SK-N-SH (cell line): ENCODE data around the gene UBTD2. TPM values are rescaled to one million over a fixed set of nuclear protein-coding genes. Genes with fewer than 3 reads are reported as not detected.

Source experiments
- CTCF ChIA-PET: fragments of 300-600, 350-600 bp; formaldehyde crosslinking; extraction: SDS; loops from one replicate; lab custom pipeline; 2021; lab: Yijun Ruan, JAX
- POLR2A ChIA-PET: fragments of 350-600 bp; sonication (Branson Sonifier 250); formaldehyde crosslinking; extraction: SDS; loops from one replicate; lab custom pipeline; 2020; ENCODE audit warnings: antibody characterized with exemption, inconsistent platforms; lab: Yijun Ruan, JAX
- DNase-seq: peaks from one replicate; pipeline ENCODE4 v3.0.0; 2012
- H2AFZ ChIP-seq: fragments of 200-600 bp; sonication (generic); 2 replicates; pipeline ENCODE4 v1.8.1; 2016; ENCODE audit warnings: antibody characterized with exemption, mild to moderate bottlenecking, low read depth
- H3F3A ChIP-seq: fragments of 200-600 bp; sonication (generic); replicated peaks from 2 replicates; pipeline ENCODE3; 2016; ENCODE audit warnings: antibody characterized with exemption, mild to moderate bottlenecking; ENCODE audit not compliant: insufficient read depth
- H3K27ac ChIP-seq, 2 experiments: fragments of 200-500 bp in 1 of 2; fragments of 200-600 bp in 1 of 2; sonication (Bioruptor generic) in 1 of 2; sonication (generic), shearing (Covaris generic) in 1 of 2; 2 replicates each; pipeline versions ENCODE4 v1.5.1 to v1.6.1; 2014 to 2016; ENCODE audit warnings: low read depth in 2 of 2, inconsistent platforms in 1 of 2, low read length in 1 of 2, mild to moderate bottlenecking in 1 of 2, mixed read lengths in 1 of 2
- H3K27me3 ChIP-seq: fragments of 200-600 bp; sonication (generic), shearing (Covaris generic); 2 replicates; pipeline ENCODE4 v1.6.1; 2016; ENCODE audit warnings: mixed run types; ENCODE audit not compliant: insufficient read depth
- H3K36me3 ChIP-seq, 2 experiments: fragments of 200-500 bp in 1 of 2; fragments of 200-600 bp in 1 of 2; sonication (Bioruptor generic) in 1 of 2; sonication (generic) in 1 of 2; replicated peaks in 1 of 2; 2 replicates each; pipeline versions ENCODE3 to v1.5.1; 2014 to 2016; ENCODE audit warnings: low read length in 1 of 2, mild to moderate bottlenecking in 1 of 2; ENCODE audit not compliant: insufficient read depth in 2 of 2, control insufficient read depth in 1 of 2
- H3K4me1 ChIP-seq, 2 experiments: fragments of 200-500 bp in 1 of 2; fragments of 200-600 bp in 1 of 2; sonication (Bioruptor generic) in 1 of 2; sonication (generic), shearing (Covaris generic) in 1 of 2; 2 replicates each; pipeline versions ENCODE4 v1.5.1 to v1.6.1; 2014 to 2016; ENCODE audit warnings: low read depth in 1 of 2, low read length in 1 of 2, mixed run types in 1 of 2; ENCODE audit not compliant: insufficient read depth in 2 of 2, control insufficient read depth in 1 of 2
- H3K4me2 ChIP-seq: fragments of 200-600 bp; sonication (generic), shearing (Covaris generic); 2 replicates; pipeline ENCODE4 v1.6.1; 2017; ENCODE audit warnings: mixed run types
- H3K4me3 ChIP-seq, 2 experiments: fragments of 200-500 bp in 1 of 2; fragments of 200-600 bp in 1 of 2; sonication (Bioruptor generic) in 1 of 2; sonication (generic), shearing (Covaris generic) in 1 of 2; 2 replicates each; pipeline versions ENCODE4 v1.5.1 to v1.8.1; 2014 to 2016; ENCODE audit warnings: low read depth in 2 of 2, inconsistent platforms in 1 of 2, low read length in 1 of 2, mild to moderate bottlenecking in 1 of 2, mixed read lengths in 1 of 2, moderate library complexity in 1 of 2
- H3K79me2 ChIP-seq: fragments of 200-600 bp; sonication (generic); 2 replicates; pipeline ENCODE4 v1.8.1; 2017; ENCODE audit warnings: mild to moderate bottlenecking; ENCODE audit not compliant: insufficient read depth
- H3K9ac ChIP-seq: fragments of 200-600 bp; sonication (generic); 2 replicates; pipeline ENCODE4 v1.6.1; 2017; ENCODE audit warnings: mixed run types
- H3K9me2 ChIP-seq: fragments of 200-600 bp; sonication (generic); 2 replicates; pipeline ENCODE4 v1.6.1; 2017; ENCODE audit warnings: mixed run types
- H3K9me3 ChIP-seq: fragments of 200-600 bp; sonication (generic); 2 replicates; pipeline ENCODE4 v1.6.1; 2017; ENCODE audit warnings: mixed run types, mild to moderate bottlenecking, moderate library complexity
- H4K20me1 ChIP-seq: fragments of 200-600 bp; sonication (generic); 2 replicates; pipeline ENCODE4 v1.6.1; 2017; ENCODE audit warnings: mild to moderate bottlenecking, mixed run types; ENCODE audit not compliant: insufficient read depth
- CHD2 ChIP-seq: fragments of 150-350 bp; IDR thresholded peaks from 2 replicates; pipeline ENCODE4 v1.6.1; 2018; ENCODE audit warnings: low read length; ENCODE audit not compliant: partially characterized antibody
- EP300 ChIP-seq, 2 experiments: IDR thresholded peaks; 2 replicates each; pipeline versions ENCODE4 v1.4.0 to v1.6.1; 2012; ENCODE audit warnings: borderline replicate concordance in 1 of 2, low read depth in 1 of 2, low read length in 1 of 2
- FOXM1 ChIP-seq: IDR thresholded peaks from 2 replicates; pipeline ENCODE4 v1.4.0; 2012; ENCODE audit warnings: low read depth, mild to moderate bottlenecking
- SIN3A ChIP-seq: IDR thresholded peaks from 2 replicates; pipeline ENCODE4 v1.6.1; 2012; ENCODE audit warnings: low read depth, mild to moderate bottlenecking, low read length, moderate library complexity, borderline replicate concordance
- SMC3 ChIP-seq: IDR thresholded peaks from 2 replicates; pipeline ENCODE4 v1.6.1; 2012; ENCODE audit warnings: low read depth, low read length, improper control_type of control experiment
- TCF12 ChIP-seq: IDR thresholded peaks from 2 replicates; pipeline ENCODE4 v1.4.0; 2012
- TEAD4 ChIP-seq: IDR thresholded peaks from 2 replicates; pipeline ENCODE4 v1.4.0; 2012; ENCODE audit warnings: mild to moderate bottlenecking, borderline replicate concordance; ENCODE audit not compliant: insufficient read depth
- USF2 ChIP-seq: fragments of 150-350 bp; IDR thresholded peaks from 2 replicates; pipeline ENCODE4 v1.6.1; 2017; ENCODE audit warnings: antibody characterized with exemption, low read length, low read depth, borderline replicate concordance
- YY1 ChIP-seq: IDR thresholded peaks from 2 replicates; pipeline ENCODE4 v1.4.0; 2012; ENCODE audit warnings: low read depth, mild to moderate bottlenecking
- WGBS: methylation state at CpG from one replicate; pipeline ENCODE4 v1.1.6; 2017; ENCODE audit warnings: low lambda C conversion rate; 5-methylcytosine and 5-hydroxymethylcytosine counted together
- polyA plus RNA-seq, 3 experiments: library from polyadenylated mRNA; depleted of rRNA; stranded (reverse); fragments of >200 nt; gene quantifications; 2 replicates each; pipeline ENCODE4 v1.2.3, GENCODE V29; 2012
- TF ChIP-seq, protein P1 (sequence below): IDR thresholded peaks from 2 replicates; pipeline ENCODE4 v1.6.1; 2012; ENCODE audit warnings: mild to moderate bottlenecking, low read depth, low read length, moderate library complexity

UBTD2 gene
- polyA plus RNA-seq, 1 of the 3 experiments (the other 2 are of a cell fraction): 13.8 TPM

- Histone ChIP-seq H3K4me3 (no peak overlapping the region), H3F3A (no peaks in the 10 kb centered on the region), H3K9me2 (no peaks in the 10 kb centered on the region), H3K36me3 (no peaks in the 10 kb centered on the region), H4K20me1 (no peaks in the 10 kb centered on the region), H3K4me2 (no peak overlapping the region), H3K4me1 (peaks cover 0 to 4% of the 10 kb centered on the region in 2 experiments; a peak in 1 of 4 replicates), H3K79me2 (no peaks in the 10 kb centered on the region), H3K9ac (no peak overlapping the region), H3K9me3 (no peaks in the 10 kb centered on the region), H2AFZ (no peak overlapping the region), H3K27me3 (no peaks in the 10 kb centered on the region), H3K27ac (no peak overlapping the region)
- DNase-seq: no peak
- ChIA-PET CTCF (interaction anchor here (0.6 to 2.1 kb wide), 4 partner anchors 13 to 189 kb away, joined by 3 to 5 read pairs (median 3); no protein-coding TSS in a partner anchor), POLR2A (no interaction called here)
- TF ChIP-seq SMC3 (no peak), USF2 (no peak), SIN3A (no peak), TEAD4 (no peak), TCF12 (no peak), CHD2 (no peak), EP300 (IDR thresholded peaks at IDR 0.05; ENCODE audit: borderline replicate concordance in 1 of 2, low read depth in 1 of 2, low read length in 1 of 2) (no peak), YY1 (no peak)
- TF ChIP-seq, protein P1, sequence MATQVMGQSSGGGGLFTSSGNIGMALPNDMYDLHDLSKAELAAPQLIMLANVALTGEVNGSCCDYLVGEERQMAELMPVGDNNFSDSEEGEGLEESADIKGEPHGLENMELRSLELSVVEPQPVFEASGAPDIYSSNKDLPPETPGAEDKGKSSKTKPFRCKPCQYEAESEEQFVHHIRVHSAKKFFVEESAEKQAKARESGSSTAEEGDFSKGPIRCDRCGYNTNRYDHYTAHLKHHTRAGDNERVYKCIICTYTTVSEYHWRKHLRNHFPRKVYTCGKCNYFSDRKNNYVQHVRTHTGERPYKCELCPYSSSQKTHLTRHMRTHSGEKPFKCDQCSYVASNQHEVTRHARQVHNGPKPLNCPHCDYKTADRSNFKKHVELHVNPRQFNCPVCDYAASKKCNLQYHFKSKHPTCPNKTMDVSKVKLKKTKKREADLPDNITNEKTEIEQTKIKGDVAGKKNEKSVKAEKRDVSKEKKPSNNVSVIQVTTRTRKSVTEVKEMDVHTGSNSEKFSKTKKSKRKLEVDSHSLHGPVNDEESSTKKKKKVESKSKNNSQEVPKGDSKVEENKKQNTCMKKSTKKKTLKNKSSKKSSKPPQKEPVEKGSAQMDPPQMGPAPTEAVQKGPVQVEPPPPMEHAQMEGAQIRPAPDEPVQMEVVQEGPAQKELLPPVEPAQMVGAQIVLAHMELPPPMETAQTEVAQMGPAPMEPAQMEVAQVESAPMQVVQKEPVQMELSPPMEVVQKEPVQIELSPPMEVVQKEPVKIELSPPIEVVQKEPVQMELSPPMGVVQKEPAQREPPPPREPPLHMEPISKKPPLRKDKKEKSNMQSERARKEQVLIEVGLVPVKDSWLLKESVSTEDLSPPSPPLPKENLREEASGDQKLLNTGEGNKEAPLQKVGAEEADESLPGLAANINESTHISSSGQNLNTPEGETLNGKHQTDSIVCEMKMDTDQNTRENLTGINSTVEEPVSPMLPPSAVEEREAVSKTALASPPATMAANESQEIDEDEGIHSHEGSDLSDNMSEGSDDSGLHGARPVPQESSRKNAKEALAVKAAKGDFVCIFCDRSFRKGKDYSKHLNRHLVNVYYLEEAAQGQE: no peak
Measured at GRCh38 chr5:172294831-172295230, 11.3 kb upstream of the UBTD2 start.

- Histone ChIP-seq H3K27me3 (no peaks in the 10 kb centered on the region), H4K20me1 (no peaks in the 10 kb centered on the region), H3K9ac (no peak overlapping the region), H2AFZ (no peak overlapping the region), H3K9me2 (no peaks in the 10 kb centered on the region), H3K4me1 (peaks cover 0 to 4% of the 10 kb centered on the region in 2 experiments; a peak in 1 of 4 replicates), H3K4me3 (peak overlapping the region in 1 of 2 experiments; percentile 3; a peak in 1 of 4 replicates), H3K27ac (no peak overlapping the region), H3K79me2 (no peaks in the 10 kb centered on the region), H3K36me3 (no peaks in the 10 kb centered on the region), H3K4me2 (no peak overlapping the region), H3K9me3 (no peaks in the 10 kb centered on the region), H3F3A (no peaks in the 10 kb centered on the region)
- POLR2A ChIA-PET: interaction anchor here (1.1 to 1.6 kb wide), 2 partner anchors 105 to 287 kb away, joined by 3 to 4 read pairs; partner anchors contain the start of genes FBXW11 and STK10
- no peak for TF ChIP-seq USF2
- no peak for TF ChIP-seq SIN3A
- TF ChIP-seq FOXM1: no peak
- CTCF ChIA-PET: interaction anchor here (0.6 to 1.7 kb wide), 46 partner anchors 8 to 663 kb away, joined by 3 to 25 read pairs (median 4); partner anchors contain the start of genes EFCAB9, FBXW11, STK10 and UBTD2
- WGBS: 50% methylated on average over 2 of the region's 2 CpGs
- no peak for DNase-seq
Measured at GRCh38 chr5:172293745-172294342, 10.3 kb upstream of the UBTD2 start.
